Glutamatergic neuron (in vitro differentiated cells): Measurements from ENCODE around the gene ZNF500. TPM values are rescaled to one million over a fixed set of nuclear protein-coding genes. Genes with fewer than 3 reads are reported as not detected.

Experiments used
- DNase-seq: peaks from one replicate; pipeline ENCODE4 v3.0.0; 2022
- H3K27ac Mint-ChIP-seq: one replicate; pipeline ENCODE4 v1.8.0; 2020; ENCODE audit warnings: mild to moderate bottlenecking, mixed read lengths, inconsistent platforms; ENCODE audit not compliant: unreplicated experiment
- H3K27me3 Mint-ChIP-seq: one replicate; pipeline ENCODE4 v1.8.0; 2020; ENCODE audit warnings: mild to moderate bottlenecking, moderate library complexity, mixed read lengths, inconsistent platforms; ENCODE audit not compliant: unreplicated experiment
- H3K36me3 Mint-ChIP-seq: one replicate; pipeline ENCODE4 v1.8.0; 2020; ENCODE audit warnings: mild to moderate bottlenecking, mixed read lengths, inconsistent platforms; ENCODE audit not compliant: unreplicated experiment
- H3K4me1 Mint-ChIP-seq: one replicate; pipeline ENCODE4 v1.8.0; 2020; ENCODE audit warnings: mild to moderate bottlenecking, low read depth, mixed read lengths, inconsistent platforms; ENCODE audit not compliant: unreplicated experiment
- H3K4me3 Mint-ChIP-seq: one replicate; pipeline ENCODE4 v1.8.0; 2020; ENCODE audit warnings: mild to moderate bottlenecking, mixed read lengths, inconsistent platforms; ENCODE audit not compliant: unreplicated experiment
- H3K9me3 Mint-ChIP-seq: one replicate; pipeline ENCODE4 v1.8.0; 2020; ENCODE audit warnings: mild to moderate bottlenecking, moderate library complexity, mixed read lengths, inconsistent platforms; ENCODE audit not compliant: unreplicated experiment
- total RNA-seq: library from RNA; stranded (reverse); fragmentation: NEBNext Ultra II Directional; extraction: Animal tissue kit (Norgen Biotek cat#: 25700); gene quantifications from one replicate; pipeline ENCODE4 v1.2.1, GENCODE V29; 2021; ENCODE audit not compliant: unreplicated experiment
- TF ChIP-seq, protein P1 (sequence below): fragments of 200-600 bp; sonication (generic); IDR thresholded peaks from one replicate; pipeline ENCODE4 v1.5.0; 2021; ENCODE audit not compliant: partially characterized antibody, unreplicated experiment

The ZNF500 gene
- total RNA-seq, 1 donor from 2014 or later = 19.8 TPM

DNA sequence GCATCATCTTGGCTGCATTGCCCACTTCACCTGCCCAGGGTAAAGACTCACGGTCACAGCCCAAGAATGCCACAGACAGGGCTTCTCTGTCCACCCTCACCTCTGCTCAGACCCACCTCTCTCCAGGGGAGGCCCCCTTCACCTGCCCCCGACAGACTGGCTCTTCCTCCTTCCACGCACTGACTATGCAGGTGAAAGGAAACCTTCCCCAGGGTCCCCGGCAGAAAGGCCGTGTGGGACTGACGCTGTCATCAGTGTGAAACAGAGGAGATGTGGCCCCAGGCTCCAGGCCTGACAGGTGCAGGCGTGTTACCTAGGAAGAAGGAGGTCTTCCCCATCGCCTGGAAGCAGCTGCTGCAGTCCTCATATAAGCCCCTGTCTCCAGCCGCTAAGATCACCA, 44.8 kb upstream of the ZNF500 start:
- Mint-ChIP-seq H3K27me3 (peaks cover 3% of the 10 kb centered on the region), H3K9me3 (peaks cover 6% of the 10 kb centered on the region), H3K4me1 (no peaks in the 10 kb centered on the region), H3K36me3 (no peaks in the 10 kb centered on the region), H3K27ac (no peak overlapping the region), H3K4me3 (no peak overlapping the region)
- TF ChIP-seq, protein P1, sequence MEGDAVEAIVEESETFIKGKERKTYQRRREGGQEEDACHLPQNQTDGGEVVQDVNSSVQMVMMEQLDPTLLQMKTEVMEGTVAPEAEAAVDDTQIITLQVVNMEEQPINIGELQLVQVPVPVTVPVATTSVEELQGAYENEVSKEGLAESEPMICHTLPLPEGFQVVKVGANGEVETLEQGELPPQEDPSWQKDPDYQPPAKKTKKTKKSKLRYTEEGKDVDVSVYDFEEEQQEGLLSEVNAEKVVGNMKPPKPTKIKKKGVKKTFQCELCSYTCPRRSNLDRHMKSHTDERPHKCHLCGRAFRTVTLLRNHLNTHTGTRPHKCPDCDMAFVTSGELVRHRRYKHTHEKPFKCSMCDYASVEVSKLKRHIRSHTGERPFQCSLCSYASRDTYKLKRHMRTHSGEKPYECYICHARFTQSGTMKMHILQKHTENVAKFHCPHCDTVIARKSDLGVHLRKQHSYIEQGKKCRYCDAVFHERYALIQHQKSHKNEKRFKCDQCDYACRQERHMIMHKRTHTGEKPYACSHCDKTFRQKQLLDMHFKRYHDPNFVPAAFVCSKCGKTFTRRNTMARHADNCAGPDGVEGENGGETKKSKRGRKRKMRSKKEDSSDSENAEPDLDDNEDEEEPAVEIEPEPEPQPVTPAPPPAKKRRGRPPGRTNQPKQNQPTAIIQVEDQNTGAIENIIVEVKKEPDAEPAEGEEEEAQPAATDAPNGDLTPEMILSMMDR = no peak
- no peak for DNase-seq

DNA sequence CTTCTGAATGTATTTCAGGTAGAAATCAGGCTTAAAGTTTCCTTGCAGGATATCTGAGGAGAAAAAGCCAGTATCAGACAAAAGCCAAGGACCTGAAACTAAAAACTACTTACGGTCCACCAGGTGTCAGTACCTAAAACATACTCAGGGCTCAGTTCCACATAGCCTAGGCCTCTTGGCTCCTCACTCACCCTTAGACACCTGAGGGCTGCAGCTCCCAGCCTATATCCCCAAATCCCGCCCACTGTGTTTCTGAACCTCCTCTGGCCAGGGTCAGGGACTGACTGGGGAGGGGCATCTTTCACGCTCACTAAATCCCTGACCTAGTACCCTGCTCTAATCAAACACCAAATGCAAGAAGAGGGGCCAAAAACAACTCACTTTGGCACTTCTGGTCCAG, 44.3 kb upstream of the ZNF500 start:
- Mint-ChIP-seq H3K27me3 (peaks cover 3% of the 10 kb centered on the region), H3K4me1 (no peaks in the 10 kb centered on the region), H3K27ac (no peak overlapping the region), H3K9me3 (peaks cover 6% of the 10 kb centered on the region), H3K4me3 (no peak overlapping the region), H3K36me3 (no peaks in the 10 kb centered on the region)
- TF ChIP-seq, protein P1 = no peak
- no peak for DNase-seq

DNA sequence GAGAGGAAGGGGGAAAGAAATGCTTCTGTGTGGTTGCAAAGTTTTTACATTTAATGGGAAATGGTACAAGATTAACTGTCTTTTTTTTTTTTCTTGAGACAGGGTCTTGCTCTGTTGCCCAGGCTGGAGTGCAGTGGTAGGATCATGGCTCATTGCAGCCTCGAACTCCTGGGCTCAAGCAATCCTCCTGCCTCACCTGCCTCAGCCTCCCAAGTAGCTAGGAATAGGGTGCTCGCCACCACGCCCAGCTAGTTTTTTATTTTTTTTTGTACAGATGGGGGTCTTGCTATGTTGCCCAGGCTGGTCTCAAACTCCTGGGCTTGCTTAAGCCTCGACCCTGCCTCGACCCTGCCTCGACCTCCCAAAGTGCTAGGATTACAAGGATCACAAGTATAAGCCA, 39.3 kb upstream of the ZNF500 start:
- no peak for DNase-seq
- H3K27me3 Mint-ChIP-seq = peaks cover 11% of the 10 kb centered on the region
- H3K9me3 Mint-ChIP-seq = peaks cover 8% of the 10 kb centered on the region
- TF ChIP-seq, protein P1 = no peak
- H3K4me3 Mint-ChIP-seq = no peak overlapping the region
- no peak overlapping the region for H3K27ac Mint-ChIP-seq
- no peaks in the 10 kb centered on the region for H3K36me3 Mint-ChIP-seq
- H3K4me1 Mint-ChIP-seq = peaks cover 13% of the 10 kb centered on the region

DNA sequence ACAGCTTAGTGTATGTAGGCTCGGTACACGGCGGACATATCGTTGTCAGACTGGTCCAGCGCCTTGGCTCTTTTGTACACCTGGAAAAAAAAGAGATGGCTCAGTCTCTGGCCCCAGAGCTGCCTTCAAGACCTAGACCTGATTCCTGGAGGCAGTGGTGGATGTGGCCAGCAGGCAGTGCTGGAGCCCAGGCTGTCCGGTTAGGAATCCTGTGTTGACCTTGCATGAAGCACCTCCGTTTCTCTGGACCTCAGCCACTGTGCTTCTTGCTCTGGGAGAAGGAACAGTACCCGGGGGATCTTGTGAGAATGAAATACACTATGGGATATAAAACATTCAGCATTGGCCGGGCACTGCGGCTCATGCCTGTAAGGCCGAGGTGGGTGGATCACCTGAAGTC, 38.3 kb upstream of the ZNF500 start:
- no peaks in the 10 kb centered on the region for H3K36me3 Mint-ChIP-seq

More for the DNA sequence above, 38.3 kb upstream of the ZNF500 start:
- Mint-ChIP-seq H3K27ac (no peak overlapping the region), H3K27me3 (peaks cover 13% of the 10 kb centered on the region), H3K4me1 (peaks cover 21% of the 10 kb centered on the region), H3K9me3 (peaks cover 10% of the 10 kb centered on the region), H3K4me3 (no peak overlapping the region)
- no peak for DNase-seq
- TF ChIP-seq, protein P1 = no peak
